Retinal pigment epithelial cell (primary cell): Measurements from ENCODE around the gene CD151.

Source experiments
- DNase-seq: peaks from one replicate; pipeline ENCODE4 v3.0.0-alpha.2; 2010; ENCODE audit warnings: low read depth
- H3K4me3 ChIP-seq: 2 replicates; pipeline ENCODE4 v1.5.1; 2011; ENCODE audit warnings: mild to moderate bottlenecking, low read length, control low read depth, moderate library complexity
- CTCF ChIP-seq: conservative IDR thresholded peaks from 2 replicates; pipeline ENCODE4 v1.5.1; 2011; ENCODE audit warnings: low read depth, low read length, control low read depth, inconsistent platforms

The CD151 gene

GRCh38 chr11:852762-853161 lies 20.0 kb downstream of the CD151 start:
- DNase-seq, result no peak
- no peak overlapping the region for H3K4me3 ChIP-seq
- TF ChIP-seq CTCF, result no peak

GRCh38 chr11:853682-854448 lies 21.1 kb downstream of the CD151 start:
- H3K4me3 ChIP-seq, result no peak overlapping the region
- DNase-seq, result no peak
- peak; percentile 4 for TF ChIP-seq CTCF

- no peak overlapping the region for H3K4me3 ChIP-seq
- no peak for DNase-seq
- no peak for TF ChIP-seq CTCF
These were observed 22.0 kb downstream of the CD151 start for GRCh38 chr11:854601-855329.

- no peak for DNase-seq
- no peak overlapping the region for H3K4me3 ChIP-seq
- TF ChIP-seq CTCF, result no peak
These were observed 22.6 kb downstream of the CD151 start for GRCh38 chr11:855330-855674.

- TF ChIP-seq CTCF, result no peak
- no peak for DNase-seq
- H3K4me3 ChIP-seq, result no peak overlapping the region
These were observed 23.0 kb downstream of the CD151 start for GRCh38 chr11:855796-856195.

GRCh38 chr11:856397-856796 lies 23.6 kb downstream of the CD151 start:
- H3K4me3 ChIP-seq, result no peak overlapping the region
- DNase-seq, result no peak
- TF ChIP-seq CTCF, result no peak
